HEK293 (cell line): ENCODE results near the gene ACAP3.

Experiments
- ATF2 ChIP-seq: fragments of 450-650 bp; formaldehyde crosslinking; IDR thresholded peaks from 2 replicates; pipeline ENCODE4 v1.5.1; 2016; ENCODE audit warnings: missing biosample characterization, missing genetic modification characterization, low read depth
- BCL11B ChIP-seq: fragments of 450-650 bp; formaldehyde crosslinking; IDR thresholded peaks from 2 replicates; pipeline ENCODE4 v1.5.1; 2016; ENCODE audit warnings: low read depth, missing biosample characterization, missing genetic modification characterization
- GLIS1 ChIP-seq: fragments of 450-650 bp; formaldehyde crosslinking; IDR thresholded peaks from 2 replicates; pipeline ENCODE4 v1.5.1; 2016; ENCODE audit warnings: missing biosample characterization, missing genetic modification characterization
- HIC1 ChIP-seq: fragments of 450-650 bp; formaldehyde crosslinking; IDR thresholded peaks from 2 replicates; pipeline ENCODE4 v1.5.1; 2016; ENCODE audit warnings: missing biosample characterization, missing genetic modification characterization
- INSM2 ChIP-seq: fragments of 450-650 bp; formaldehyde crosslinking; IDR thresholded peaks from 2 replicates; pipeline ENCODE4 v1.5.1; 2016; ENCODE audit warnings: missing biosample characterization, missing genetic modification characterization
- KLF16 ChIP-seq: fragments of 450-650 bp; formaldehyde crosslinking; IDR thresholded peaks from 2 replicates; pipeline ENCODE4 v1.5.1; 2017; ENCODE audit warnings: missing biosample characterization, missing genetic modification characterization
- KLF9 ChIP-seq: fragments of 450-650 bp; formaldehyde crosslinking; IDR thresholded peaks from 2 replicates; pipeline ENCODE4 v1.5.1; 2016; ENCODE audit warnings: missing biosample characterization, missing genetic modification characterization, low read depth
- MYNN ChIP-seq: fragments of 450-650 bp; formaldehyde crosslinking; IDR thresholded peaks from 2 replicates; pipeline ENCODE4 v1.5.1; 2016; ENCODE audit warnings: missing biosample characterization, missing genetic modification characterization, borderline replicate concordance
- OVOL3 ChIP-seq: fragments of 450-650 bp; formaldehyde crosslinking; IDR thresholded peaks from 2 replicates; pipeline ENCODE4 v1.5.1; 2016; ENCODE audit warnings: missing biosample characterization, missing genetic modification characterization
- SP7 ChIP-seq: fragments of 450-650 bp; formaldehyde crosslinking; IDR thresholded peaks from 2 replicates; pipeline ENCODE4 v1.5.1; 2016; ENCODE audit warnings: missing biosample characterization, missing genetic modification characterization
- YY2 ChIP-seq: fragments of 450-650 bp; formaldehyde crosslinking; IDR thresholded peaks from 2 replicates; pipeline ENCODE4 v1.5.1; 2016; ENCODE audit warnings: missing biosample characterization, missing genetic modification characterization
- ZBTB26 ChIP-seq: fragments of 450-650 bp; formaldehyde crosslinking; optimal IDR thresholded peaks from 2 replicates; pipeline ENCODE3; 2016; ENCODE audit warnings: missing biosample characterization, mild to moderate bottlenecking, missing genetic modification characterization
- ZBTB7A ChIP-seq: fragments of 450-650 bp; formaldehyde crosslinking; IDR thresholded peaks from 2 replicates; pipeline ENCODE4 v1.5.1; 2016; ENCODE audit warnings: low read depth, missing biosample characterization, missing genetic modification characterization
- ZFP37 ChIP-seq: fragments of 450-650 bp; formaldehyde crosslinking; IDR thresholded peaks from 2 replicates; pipeline ENCODE4 v1.5.1; 2016; ENCODE audit warnings: missing biosample characterization, missing genetic modification characterization
- ZNF341 ChIP-seq: fragments of 450-650 bp; formaldehyde crosslinking; IDR thresholded peaks from 2 replicates; pipeline ENCODE4; 2016; ENCODE audit warnings: low read depth, missing biosample characterization, missing genetic modification characterization
- ZNF366 ChIP-seq: fragments of 450-650 bp; formaldehyde crosslinking; conservative IDR thresholded peaks from 2 replicates; pipeline ENCODE4 v1.5.1; 2016; ENCODE audit warnings: missing biosample characterization, missing genetic modification characterization
- ZNF394 ChIP-seq: fragments of 450-650 bp; formaldehyde crosslinking; IDR thresholded peaks from 2 replicates; pipeline ENCODE4 v1.5.1; 2016; ENCODE audit warnings: missing biosample characterization, missing genetic modification characterization, mild to moderate bottlenecking, moderate library complexity, borderline replicate concordance
- ZNF416 ChIP-seq: fragments of 450-650 bp; formaldehyde crosslinking; IDR thresholded peaks from 2 replicates; pipeline ENCODE4 v1.5.1; 2016; ENCODE audit warnings: missing biosample characterization, missing genetic modification characterization
- ZNF423 ChIP-seq: fragments of 450-650 bp; formaldehyde crosslinking; IDR thresholded peaks from 2 replicates; pipeline ENCODE4 v1.5.1; 2016; ENCODE audit warnings: missing biosample characterization, missing genetic modification characterization
- ZNF510 ChIP-seq: fragments of 450-650 bp; formaldehyde crosslinking; IDR thresholded peaks from 2 replicates; pipeline ENCODE4 v1.5.1; 2018; ENCODE audit warnings: mild to moderate bottlenecking, missing genetic modification characterization, missing biosample characterization; ENCODE audit not compliant: insufficient replicate concordance
- ZNF530 ChIP-seq: fragments of 450-650 bp; formaldehyde crosslinking; IDR thresholded peaks from 2 replicates; pipeline ENCODE4 v1.5.1; 2016; ENCODE audit warnings: low read depth, missing biosample characterization, missing genetic modification characterization
- ZNF585B ChIP-seq: fragments of 450-650 bp; formaldehyde crosslinking; IDR thresholded peaks from 2 replicates; pipeline ENCODE4 v1.5.1; 2016; ENCODE audit warnings: missing biosample characterization, missing genetic modification characterization
- ZNF600 ChIP-seq: fragments of 450-650 bp; formaldehyde crosslinking; IDR thresholded peaks from 2 replicates; pipeline ENCODE4 v1.5.1; 2016; ENCODE audit warnings: missing biosample characterization, missing genetic modification characterization
- ZNF692 ChIP-seq: fragments of 450-650 bp; formaldehyde crosslinking; IDR thresholded peaks from 2 replicates; pipeline ENCODE4 v1.5.1; 2016; ENCODE audit warnings: missing biosample characterization, missing genetic modification characterization
- ZNF768 ChIP-seq: fragments of 450-650 bp; formaldehyde crosslinking; IDR thresholded peaks from 2 replicates; pipeline ENCODE4 v1.5.1; 2018; ENCODE audit warnings: missing biosample characterization, mild to moderate bottlenecking, missing genetic modification characterization
- ZSCAN16 ChIP-seq: fragments of 450-650 bp; formaldehyde crosslinking; IDR thresholded peaks from 2 replicates; pipeline ENCODE4 v1.5.1; 2016; ENCODE audit warnings: missing biosample characterization, missing genetic modification characterization
- ZSCAN18 ChIP-seq: fragments of 450-650 bp; formaldehyde crosslinking; IDR thresholded peaks from 2 replicates; pipeline ENCODE4 v1.5.1; 2016; ENCODE audit warnings: missing biosample characterization, missing genetic modification characterization
- ZSCAN23 ChIP-seq: fragments of 450-650 bp; formaldehyde crosslinking; IDR thresholded peaks from 2 replicates; pipeline ENCODE4 v1.5.1; 2016; ENCODE audit warnings: missing biosample characterization, missing genetic modification characterization
- ZXDB ChIP-seq: fragments of 450-650 bp; formaldehyde crosslinking; IDR thresholded peaks from 2 replicates; pipeline ENCODE4 v1.5.1; 2016; ENCODE audit warnings: missing biosample characterization, missing genetic modification characterization

Gene ACAP3

GRCh38 chr1:1304331-1305299 lies 3.1 kb downstream of the ACAP3 start (continued):
- TF ChIP-seq ZNF692 (tag by site-specific recombination) = peak; percentile 78
- peak; percentile 99 for TF ChIP-seq ZNF366 (tag by site-specific recombination)
- TF ChIP-seq ZNF600 (tag by site-specific recombination) = 0 out of 2 replicates have a peak, but pooled peaks have one; percentile 33
- TF ChIP-seq ZSCAN16 (tag by site-specific recombination) = no peak
- TF ChIP-seq SP7 (tag by site-specific recombination) = peak; percentile 89
- TF ChIP-seq ZBTB7A (tag by site-specific recombination) = peak; percentile 36; the same call in 1 of the 2 replicates
- peak; percentile 91 for TF ChIP-seq ZXDB (tag by site-specific recombination)
- TF ChIP-seq BCL11B (tag by site-specific recombination) = peak; percentile 73
- TF ChIP-seq HIC1 = peak; percentile 78
- peak; percentile 88 for TF ChIP-seq ZNF394 (tag by site-specific recombination)
- peak; percentile 92 for TF ChIP-seq GLIS1
- TF ChIP-seq YY2 (tag by site-specific recombination) = 0 out of 2 replicates have a peak, but pooled peaks have one; percentile 21
- peak; percentile 20; the same call in 1 of the 2 replicates for TF ChIP-seq OVOL3 (tag by site-specific recombination)
- peak; percentile 85; the same call in 1 of the 2 replicates for TF ChIP-seq ZNF423 (tag by site-specific recombination)
- 0 out of 2 replicates have a peak, but pooled peaks have one; percentile 27 for TF ChIP-seq MYNN (tag by site-specific recombination)
- peak; percentile 98 for TF ChIP-seq ATF2 (tag by site-specific recombination)
- peak; percentile 84 for TF ChIP-seq KLF9 (tag by site-specific recombination)
- no peak for TF ChIP-seq ZFP37 (tag by site-specific recombination)
- TF ChIP-seq ZSCAN18 (tag by site-specific recombination) = 0 out of 2 replicates have a peak, but pooled peaks have one; percentile 31
- no peak for TF ChIP-seq ZNF585B (tag by site-specific recombination)
- no peak for TF ChIP-seq ZNF768
- TF ChIP-seq ZNF341 (tag by site-specific recombination) = peak; percentile 76
- peak; percentile 75; the same call in 1 of the 2 replicates for TF ChIP-seq KLF16 (tag by site-specific recombination)
- no peak for TF ChIP-seq ZNF510 (tag by site-specific recombination)
- TF ChIP-seq ZBTB26 = peak; percentile 32
- TF ChIP-seq ZSCAN23 = 0 out of 2 replicates have a peak, but pooled peaks have one; percentile 22
- TF ChIP-seq ZNF530 = no peak
- no peak for TF ChIP-seq ZNF416 (tag by site-specific recombination)
- TF ChIP-seq INSM2 (tag by site-specific recombination) = 0 out of 2 replicates have a peak, but pooled peaks have one; percentile 63
